ENCODE results near the gene MDK.

- TF ChIP-seq POLR2AphosphoS5 (IDR thresholded peaks at IDR 0.05; ENCODE audit: borderline replicate concordance, low read depth, low read length) (no peak), EZH2 (IDR thresholded peaks at IDR 0.05) (no peak), FOXP2 (optimal IDR thresholded peaks at IDR 0.05; ENCODE audit: control extremely low read depth, extremely low read length, insufficient read depth) (no peak)
Observed at GRCh38 chr11:46370253-46370652, 11.2 kb upstream of the MDK start.
